K562 (cell line): Measurements from ENCODE around the gene ZMYND19. TPM values are rescaled to one million over a fixed set of nuclear protein-coding genes. Genes with fewer than 3 reads are reported as not detected.

Experiments used
- DNMT1 ChIP-seq: fragments of 450-650 bp; IDR thresholded peaks from 2 replicates; pipeline ENCODE4 v1.6.1; 2016; ENCODE audit warnings: antibody characterized with exemption, mild to moderate bottlenecking
- ETV6 ChIP-seq, 3 experiments: fragments of 150-350 bp in 1 of 3; sonication (generic) in 1 of 3; formaldehyde crosslinking in 1 of 3; IDR thresholded peaks; 2 replicates each; pipeline versions ENCODE4 v1.6.1 to v1.8.0; 2014 to 2022; ENCODE audit warnings: borderline replicate concordance in 2 of 3, low read depth in 2 of 3, antibody characterized with exemption in 1 of 3, low read length in 1 of 3, mild to moderate bottlenecking in 1 of 3, missing genetic modification reagents in 1 of 3
- FOXJ2 ChIP-seq: fragments of 200-800 bp; sonication (Bioruptor generic); IDR thresholded peaks from 2 replicates; pipeline ENCODE4 v1.6.1; 2016; ENCODE audit warnings: missing genetic modification characterization, missing compliant biosample characterization
- FOXJ3 ChIP-seq: sonication (generic); formaldehyde crosslinking; IDR thresholded peaks from 2 replicates; pipeline ENCODE4 v1.4.0; 2020; ENCODE audit warnings: mild to moderate bottlenecking, missing genetic modification reagents
- GATAD2B ChIP-seq: fragments of 450-650 bp; IDR thresholded peaks from 2 replicates; pipeline ENCODE4 v1.6.1; 2017; ENCODE audit warnings: mild to moderate bottlenecking, borderline replicate concordance
- GTF2E2 ChIP-seq: fragments of 200-800 bp; sonication (Bioruptor generic); IDR thresholded peaks from 2 replicates; pipeline ENCODE4 v1.6.1; 2016; ENCODE audit warnings: missing genetic modification characterization, missing compliant biosample characterization
- JUND ChIP-seq, 2 experiments: IDR thresholded peaks; 2 replicates in 1 of 2; 3 replicates in 1 of 2; pipeline ENCODE4 v1.6.1; 2011; ENCODE audit warnings: borderline replicate concordance in 2 of 2, low read depth in 2 of 2, low read length in 2 of 2, improper control_type of control experiment in 1 of 2, missing biosample characterization in 1 of 2, missing genetic modification characterization in 1 of 2, missing genetic modification reagents in 1 of 2
- MAZ ChIP-seq, 2 experiments: fragments of 450-650 bp in 1 of 2; sonication (generic) in 1 of 2; formaldehyde crosslinking; IDR thresholded peaks in 1 of 2; conservative IDR thresholded peaks in 1 of 2; 2 replicates each; pipeline versions ENCODE4 v1.4.0 to v1.5.0; 2020; ENCODE audit warnings: mild to moderate bottlenecking in 1 of 2, missing genetic modification reagents in 1 of 2
- PHTF2 ChIP-seq: fragments of 250-450 bp; sonication (Bioruptor Pico); IDR thresholded peaks from 2 replicates; pipeline ENCODE4 v1.5.0; 2021; ENCODE audit warnings: mild to moderate bottlenecking
- TCF7 ChIP-seq: sonication (generic); IDR thresholded peaks from 2 replicates; pipeline ENCODE4 v1.6.1; 2016; ENCODE audit warnings: antibody characterized with exemption, borderline replicate concordance
- UBTF ChIP-seq, 2 experiments: IDR thresholded peaks; 2 replicates each; pipeline ENCODE4 v1.6.1; 2012; ENCODE audit warnings: improper control_type of control experiment in 2 of 2, low read depth in 2 of 2, low read length in 2 of 2, borderline replicate concordance in 1 of 2
- ZBTB49 ChIP-seq: sonication (generic); formaldehyde crosslinking; IDR thresholded peaks from 2 replicates; pipeline ENCODE4 v1.8.0; 2022; ENCODE audit warnings: missing genetic modification reagents, mild to moderate bottlenecking, borderline replicate concordance
- polyA plus RNA-seq, 8 experiments: library from polyadenylated mRNA; depleted of rRNA in 4 of 8; stranded (reverse) in 5 of 8; unstranded in 3 of 8; fragments of >200 nt; fragmentation: Nextera tagmentation in 2 of 8; fragmentation: Illumina TruSeq in 1 of 8; extraction: Ambion mirVana in 2 of 8; extraction: Trizol in 1 of 8; gene quantifications; 2 replicates each; pipeline versions ENCODE4 v1.2.1 to v1.2.3, GENCODE V29; 2011 to 2014; ENCODE audit warnings: inconsistent platforms in 1 of 8, missing spikeins in 1 of 8
- total RNA-seq, 7 experiments: library from RNA; depleted of rRNA in 6 of 7; stranded (reverse); fragments of >200 nt in 6 of 7; fragmentation: Illumina TruSeq in 2 of 7; extraction: Trizol in 2 of 7; gene quantifications; 2 replicates each; pipeline versions ENCODE4 v1.2.1 to v1.2.3, GENCODE V29; 2011 to 2021; ENCODE audit warnings: low replicate concordance in 1 of 7
- TF ChIP-seq, protein P1 (sequence below), 2 experiments: IDR thresholded peaks in 1 of 2; conservative IDR thresholded peaks in 1 of 2; 2 replicates each; pipeline ENCODE4 v1.6.1; 2016; ENCODE audit warnings: low read depth in 2 of 2, mild to moderate bottlenecking in 1 of 2, missing compliant biosample characterization in 1 of 2, missing genetic modification characterization in 1 of 2, moderate library complexity in 1 of 2
- TF ChIP-seq, protein P2 (sequence below): fragments of 250-450 bp; sonication (Bioruptor Pico); IDR thresholded peaks from 2 replicates; pipeline ENCODE4 v1.8.0; 2022; ENCODE audit warnings: inconsistent platforms

ZMYND19 gene
- total and polyA plus RNA-seq, 9 of the 15 experiments (the other 6 are each of a cell fraction or from before 2014, with no cell fraction given), result 1.0 to 86.7 (median 44.0) TPM

- TF ChIP-seq, protein P1, sequence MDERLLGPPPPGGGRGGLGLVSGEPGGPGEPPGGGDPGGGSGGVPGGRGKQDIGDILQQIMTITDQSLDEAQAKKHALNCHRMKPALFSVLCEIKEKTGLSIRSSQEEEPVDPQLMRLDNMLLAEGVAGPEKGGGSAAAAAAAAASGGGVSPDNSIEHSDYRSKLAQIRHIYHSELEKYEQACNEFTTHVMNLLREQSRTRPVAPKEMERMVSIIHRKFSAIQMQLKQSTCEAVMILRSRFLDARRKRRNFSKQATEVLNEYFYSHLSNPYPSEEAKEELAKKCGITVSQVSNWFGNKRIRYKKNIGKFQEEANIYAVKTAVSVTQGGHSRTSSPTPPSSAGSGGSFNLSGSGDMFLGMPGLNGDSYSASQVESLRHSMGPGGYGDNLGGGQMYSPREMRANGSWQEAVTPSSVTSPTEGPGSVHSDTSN (CRISPR knock-in tag; IDR thresholded peaks at IDR 0.05; ENCODE audit: low read depth), result no peak
- TF ChIP-seq, protein P1 (tag; conservative IDR thresholded peaks at IDR 0.05; ENCODE audit: low read depth), result peak; percentile 66; the same call in 1 of the 2 replicates
- TF ChIP-seq PHTF2 (CRISPR knock-in tag), result no peak
- no peak for TF ChIP-seq ETV6 (IDR thresholded peaks at IDR 0.05; ENCODE audit: borderline replicate concordance in 1 of 2, low read depth in 2 of 2, low read length in 1 of 2)
- TF ChIP-seq ETV6 (CRISPR knock-in tag; IDR thresholded peaks at IDR 0.05; ENCODE audit: borderline replicate concordance), result no peak
- no peak for TF ChIP-seq DNMT1
- TF ChIP-seq, protein P2, sequence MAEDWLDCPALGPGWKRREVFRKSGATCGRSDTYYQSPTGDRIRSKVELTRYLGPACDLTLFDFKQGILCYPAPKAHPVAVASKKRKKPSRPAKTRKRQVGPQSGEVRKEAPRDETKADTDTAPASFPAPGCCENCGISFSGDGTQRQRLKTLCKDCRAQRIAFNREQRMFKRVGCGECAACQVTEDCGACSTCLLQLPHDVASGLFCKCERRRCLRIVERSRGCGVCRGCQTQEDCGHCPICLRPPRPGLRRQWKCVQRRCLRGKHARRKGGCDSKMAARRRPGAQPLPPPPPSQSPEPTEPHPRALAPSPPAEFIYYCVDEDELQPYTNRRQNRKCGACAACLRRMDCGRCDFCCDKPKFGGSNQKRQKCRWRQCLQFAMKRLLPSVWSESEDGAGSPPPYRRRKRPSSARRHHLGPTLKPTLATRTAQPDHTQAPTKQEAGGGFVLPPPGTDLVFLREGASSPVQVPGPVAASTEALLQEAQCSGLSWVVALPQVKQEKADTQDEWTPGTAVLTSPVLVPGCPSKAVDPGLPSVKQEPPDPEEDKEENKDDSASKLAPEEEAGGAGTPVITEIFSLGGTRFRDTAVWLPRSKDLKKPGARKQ, result no peak
- TF ChIP-seq TCF7, result no peak
- TF ChIP-seq ZBTB49 (CRISPR knock-in tag), result no peak
- no peak for TF ChIP-seq JUND (IDR thresholded peaks at IDR 0.05; ENCODE audit: borderline replicate concordance, low read depth, low read length)
- no peak for TF ChIP-seq JUND (tag; IDR thresholded peaks at IDR 0.05; ENCODE audit: borderline replicate concordance, low read depth, low read length)
- no peak for TF ChIP-seq UBTF (IDR thresholded peaks at IDR 0.05; ENCODE audit: borderline replicate concordance in 1 of 2, low read depth in 2 of 2, low read length in 2 of 2)
- TF ChIP-seq GATAD2B, result no peak
- TF ChIP-seq MAZ (CRISPR knock-in tag; conservative IDR thresholded peaks at IDR 0.05 in 1 of 2, IDR thresholded peaks at IDR 0.05 in 1 of 2), result 0 out of 4 replicates have a peak, but pooled peaks of 1 of the 2 experiments have one; percentile 49
- no peak for TF ChIP-seq FOXJ2 (tag)
- TF ChIP-seq FOXJ3, result no peak
- no peak for TF ChIP-seq GTF2E2 (tag)
Measured at GRCh38 chr9:137534256-137535119, 55.8 kb downstream of the ZMYND19 start (continued).
